Psoas muscle (tissue), 8 donors: ENCODE data around the gene MYOT. TPM values are rescaled to one million over a fixed set of nuclear protein-coding genes. Genes with fewer than 3 reads are reported as not detected.
"Not testable (repeated sequence)": the region's sequence is repeated elsewhere in the genome, so short reads cannot be mapped to it uniquely, and the experiment has no call there.

Experiments used
- ATAC-seq, 4 donors: fragments of 200-7000 bp; cut with Tn5 transposase; one replicate each; pipeline ENCODE4 v1.9.1; 2020; ENCODE audit warnings: moderate library complexity in 3 of 4, mild to moderate bottlenecking in 2 of 4
- DNase-seq, 2 donors: peaks; one replicate each; pipeline ENCODE4 v3.0.0-alpha.2; 2020
- H3K27ac ChIP-seq: fragments of 200-600 bp; one replicate; pipeline ENCODE4 v1.8.0; 2022
- H3K27me3 ChIP-seq, 3 donors: fragments of 200-600 bp in 1 of 3; one replicate each; pipeline versions ENCODE4 v1.6.1 to v1.8.0; 2013 to 2022; ENCODE audit warnings: low read length in 2 of 3, mild to moderate bottlenecking in 2 of 3, moderate library complexity in 1 of 3; ENCODE audit not compliant: insufficient read depth in 3 of 3
- H3K36me3 ChIP-seq, 2 donors: fragments of 200-600 bp in 1 of 2; one replicate each; pipeline versions ENCODE4 v1.6.1 to v1.8.0; 2013 to 2022; ENCODE audit warnings: low read depth in 1 of 2, mild to moderate bottlenecking in 1 of 2, moderate library complexity in 1 of 2; ENCODE audit not compliant: insufficient read depth in 1 of 2
- H3K4me1 ChIP-seq: fragments of 200-600 bp; one replicate; pipeline ENCODE4 v1.8.0; 2022
- H3K4me3 ChIP-seq: fragments of 200-600 bp; one replicate; pipeline ENCODE4 v1.8.0; 2022; ENCODE audit warnings: mild to moderate bottlenecking
- H3K9me3 ChIP-seq: fragments of 200-600 bp; one replicate; pipeline ENCODE4 v1.8.0; 2022
- WGBS, 3 donors: extraction: QIAGEN DNeasy Blood & Tissue Kit; methylation state at CpG; one replicate each; pipeline versions ENCODE4 v1.1.6 to v1.1.7; 2013; 5-methylcytosine and 5-hydroxymethylcytosine counted together
- intact Hi-C, 2 donors: fragments of 100-400 bp; cut with DNase I; formaldehyde crosslinking; loops; one replicate each; pipeline versions ENCODE4 v1.11.0 to v1.14.2; 2022
- polyA plus RNA-seq, 3 donors: library from polyadenylated mRNA; stranded (reverse); fragments of 200-250 nt; gene quantifications; one replicate each; pipeline ENCODE4 v1.2.3, GENCODE V29; 2013
- total RNA-seq, 4 donors: library from RNA; stranded (reverse); fragmentation: NEBNext Ultra II Directional in 2 of 4; extraction: Animal tissue kit (Norgen Biotek cat#: 25700) in 2 of 4; gene quantifications; one replicate each; pipeline versions ENCODE4 v1.2.1 to v1.2.4, GENCODE V29; 2021 to 2023
- TF ChIP-seq, protein P1 (sequence below): fragments of 200-600 bp; IDR thresholded peaks from one replicate; pipeline ENCODE4 v1.8.0; 2022; ENCODE audit warnings: antibody characterized with exemption
- donor health status: healthy with polysubstance abuse.
- donor health status: DM: no; HTN: no; CAD: no; lungs with moderate emphysema.
- donor health status: Bipolar disorder and iron deficiency.
- donor health status: healthy.
- donor health status: DM: yes; HTN: yes; CAD: no.
- donor health status: DM: no; HTN: no; CAD: no.
- donor health status: DM: no; HTN: no; CAD: no.
- donor health status: DM: yes; HTN: yes; CAD: no.

The MYOT gene
- total and polyA plus RNA-seq, 7 donors, result 94.2 to 1,288 (median 775) TPM

DNA sequence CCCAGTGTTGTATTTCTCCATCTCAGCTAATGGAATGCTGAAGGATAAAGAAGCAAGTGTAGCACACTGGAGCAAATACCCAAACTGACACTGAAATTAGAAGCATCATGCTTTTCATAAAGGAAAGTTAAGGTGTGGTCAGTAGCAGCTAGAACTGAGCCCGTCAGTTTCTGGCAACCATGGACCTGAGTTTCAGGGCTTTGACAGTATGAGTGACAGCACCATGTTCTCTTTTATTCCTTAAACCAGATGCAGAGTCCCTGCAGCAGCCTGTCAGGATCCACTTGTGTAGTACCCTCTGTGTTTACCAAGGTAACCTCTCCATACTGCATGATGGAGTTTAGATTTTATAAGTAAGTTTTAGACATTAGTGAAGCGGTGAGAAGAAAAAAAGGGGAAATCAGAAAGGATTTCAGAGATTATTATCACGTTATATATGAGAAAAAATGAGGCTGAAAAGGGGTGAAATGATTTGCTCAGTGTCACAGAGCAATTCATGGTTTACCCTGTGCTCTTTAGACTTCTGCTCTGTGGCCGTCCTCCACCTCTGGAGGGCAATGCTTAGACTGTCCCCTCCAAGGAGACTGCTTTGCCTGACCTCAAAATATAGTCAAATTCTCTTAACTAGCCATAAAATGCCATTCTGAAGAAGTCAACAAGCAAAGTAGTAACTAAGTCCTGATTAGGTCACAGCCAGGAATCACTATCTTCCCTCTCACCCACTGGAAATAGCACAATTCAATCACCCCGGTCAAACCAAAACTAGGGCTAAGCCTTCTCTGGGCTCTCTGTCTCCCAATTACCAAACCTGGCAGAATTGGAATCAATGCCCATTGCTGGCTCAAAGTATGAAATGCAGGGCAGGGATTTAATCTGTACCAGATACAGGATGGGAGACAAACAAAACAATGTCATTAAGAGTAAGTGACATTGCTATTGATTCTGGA is 10.5 kb upstream of the MYOT start:
- no peaks in the 10 kb centered on the region for H3K9me3 ChIP-seq
- H3K36me3 ChIP-seq, result no peaks in the 10 kb centered on the region
- WGBS, 3 donors, result 27 to 42% (median 32%) methylated on average over 5 of the region's 5 CpGs
- DNase-seq, result peak in 1 of 2 donors; percentile 54
- peaks cover 40% of the 10 kb centered on the region for H3K4me1 ChIP-seq
- TF ChIP-seq, protein P1, sequence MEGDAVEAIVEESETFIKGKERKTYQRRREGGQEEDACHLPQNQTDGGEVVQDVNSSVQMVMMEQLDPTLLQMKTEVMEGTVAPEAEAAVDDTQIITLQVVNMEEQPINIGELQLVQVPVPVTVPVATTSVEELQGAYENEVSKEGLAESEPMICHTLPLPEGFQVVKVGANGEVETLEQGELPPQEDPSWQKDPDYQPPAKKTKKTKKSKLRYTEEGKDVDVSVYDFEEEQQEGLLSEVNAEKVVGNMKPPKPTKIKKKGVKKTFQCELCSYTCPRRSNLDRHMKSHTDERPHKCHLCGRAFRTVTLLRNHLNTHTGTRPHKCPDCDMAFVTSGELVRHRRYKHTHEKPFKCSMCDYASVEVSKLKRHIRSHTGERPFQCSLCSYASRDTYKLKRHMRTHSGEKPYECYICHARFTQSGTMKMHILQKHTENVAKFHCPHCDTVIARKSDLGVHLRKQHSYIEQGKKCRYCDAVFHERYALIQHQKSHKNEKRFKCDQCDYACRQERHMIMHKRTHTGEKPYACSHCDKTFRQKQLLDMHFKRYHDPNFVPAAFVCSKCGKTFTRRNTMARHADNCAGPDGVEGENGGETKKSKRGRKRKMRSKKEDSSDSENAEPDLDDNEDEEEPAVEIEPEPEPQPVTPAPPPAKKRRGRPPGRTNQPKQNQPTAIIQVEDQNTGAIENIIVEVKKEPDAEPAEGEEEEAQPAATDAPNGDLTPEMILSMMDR, result no peak
- no peaks in the 10 kb centered on the region for H3K27me3 ChIP-seq
- H3K27ac ChIP-seq, result peak overlapping the region; percentile 84
- H3K4me3 ChIP-seq, result peak overlapping the region; percentile 58
- intact Hi-C loops, result no loop called here
- ATAC-seq, result peak; percentile 73 to 80 (median 78)

DNA sequence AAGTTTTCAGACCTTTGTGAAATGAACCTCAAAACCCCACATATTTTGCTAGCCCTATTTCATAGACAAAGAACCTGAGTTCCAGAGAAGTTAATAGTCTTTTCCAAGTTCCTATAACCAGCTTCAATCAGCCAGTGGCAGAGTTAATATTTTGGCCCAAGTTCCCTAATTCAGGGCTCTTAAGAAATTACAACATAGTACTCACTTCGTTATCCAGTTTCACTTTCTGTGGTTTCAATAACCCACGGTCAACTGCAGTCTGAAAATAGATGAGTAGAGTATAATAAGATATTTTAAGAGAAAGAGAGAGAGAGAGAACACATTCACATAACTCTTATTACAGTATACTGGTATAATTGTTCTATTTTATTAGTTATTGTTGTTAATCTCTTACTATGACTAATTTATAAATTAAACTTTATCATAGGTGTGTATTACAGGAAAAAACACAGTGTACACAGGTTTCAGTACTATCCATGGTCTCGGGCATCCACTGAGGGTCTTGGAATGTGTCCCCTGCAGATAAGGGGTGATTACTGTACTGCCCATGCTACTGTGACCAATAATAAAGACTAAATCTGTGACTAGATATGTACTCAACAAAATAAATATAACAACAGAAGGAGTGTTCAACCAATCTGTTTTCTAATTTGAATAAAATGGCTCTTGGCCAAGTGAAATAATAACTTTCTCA is 9.3 kb upstream of the MYOT start:
- TF ChIP-seq, protein P1, result no peak
- DNase-seq, result no peak
- H3K36me3 ChIP-seq, result no peaks in the 10 kb centered on the region
- H3K4me3 ChIP-seq, result peak overlapping the region; percentile 58
- WGBS, 3 donors, result 7 to 18% (median 13%) methylated on average over 3 of the region's 3 CpGs
- intact Hi-C loops, result no loop called here
- no peaks in the 10 kb centered on the region for H3K27me3 ChIP-seq
- ATAC-seq, result peak; percentile 81 to 87 (median 84)
- no peaks in the 10 kb centered on the region for H3K9me3 ChIP-seq
- H3K4me1 ChIP-seq, result peaks cover 40% of the 10 kb centered on the region
- peak overlapping the region; percentile 84 for H3K27ac ChIP-seq

DNA sequence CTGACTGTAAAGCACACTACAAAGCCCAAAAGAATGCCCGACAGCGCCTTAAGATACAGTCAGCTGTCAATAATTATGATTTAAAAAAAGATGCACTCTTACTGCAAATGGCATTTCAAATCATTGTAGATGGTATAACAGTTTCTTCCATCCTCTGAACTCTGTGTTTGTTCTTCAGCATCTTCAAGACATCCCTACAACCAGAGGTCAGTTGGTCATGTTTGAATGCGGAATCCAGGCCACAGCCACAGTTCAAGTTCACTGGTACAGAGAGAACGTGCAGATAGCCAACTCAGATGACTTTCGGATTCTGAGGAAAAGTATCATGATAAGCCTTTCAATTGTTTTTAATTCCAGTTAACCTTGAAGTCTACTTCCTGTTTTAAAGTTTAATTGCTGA is 8.7 kb upstream of the MYOT start:
- WGBS, 3 donors, result 23 to 41% (median 26%) methylated on average over 5 of the region's 5 CpGs
- Histone ChIP-seq H3K4me3 (peak overlapping the region; percentile 58), H3K9me3 (no peaks in the 10 kb centered on the region), H3K27me3 (no peaks in the 10 kb centered on the region), H3K4me1 (peaks cover 40% of the 10 kb centered on the region), H3K36me3 (no peaks in the 10 kb centered on the region), H3K27ac (peak overlapping the region; percentile 84)
- DNase-seq (no peak), ATAC-seq (peak in 3 of 4 donors; percentile 36 to 47 (median 41))
- intact Hi-C loops, result no loop called here
- TF ChIP-seq, protein P1, result no peak

DNA sequence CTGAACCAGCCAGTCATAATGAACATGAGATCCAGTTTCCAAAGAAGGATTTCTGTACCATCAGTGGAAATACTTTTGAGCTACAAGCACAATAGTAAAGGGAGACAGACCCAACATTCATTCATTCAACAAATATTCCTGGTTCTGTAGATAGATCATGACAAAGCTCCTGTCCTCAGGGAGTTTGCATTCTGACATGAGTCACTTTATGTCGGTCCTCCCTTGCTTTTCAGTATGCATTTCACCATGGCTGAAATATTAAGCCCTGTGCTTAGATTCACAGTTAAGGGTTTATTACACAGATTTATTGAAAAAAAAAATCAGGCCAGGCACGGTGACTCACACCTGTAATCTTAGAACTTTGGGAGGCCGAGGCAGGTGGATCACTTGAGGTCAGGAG is 5.4 kb upstream of the MYOT start:
- peak overlapping the region; percentile 23 for H3K27ac ChIP-seq
- H3K27me3 ChIP-seq, result no peaks in the 10 kb centered on the region
- ATAC-seq (peak; percentile 20 to 73 (median 54)), DNase-seq (no peak)
- peaks cover 44% of the 10 kb centered on the region for H3K4me1 ChIP-seq
- H3K4me3 ChIP-seq, result no peak overlapping the region
- 27 to 38% (median 29%) methylated on average over 3 of the region's 3 CpGs for WGBS, 3 donors
- no peaks in the 10 kb centered on the region for H3K9me3 ChIP-seq
- no peaks in the 10 kb centered on the region for H3K36me3 ChIP-seq
- TF ChIP-seq, protein P1, result no peak
- intact Hi-C loops, result no loop called here

DNA sequence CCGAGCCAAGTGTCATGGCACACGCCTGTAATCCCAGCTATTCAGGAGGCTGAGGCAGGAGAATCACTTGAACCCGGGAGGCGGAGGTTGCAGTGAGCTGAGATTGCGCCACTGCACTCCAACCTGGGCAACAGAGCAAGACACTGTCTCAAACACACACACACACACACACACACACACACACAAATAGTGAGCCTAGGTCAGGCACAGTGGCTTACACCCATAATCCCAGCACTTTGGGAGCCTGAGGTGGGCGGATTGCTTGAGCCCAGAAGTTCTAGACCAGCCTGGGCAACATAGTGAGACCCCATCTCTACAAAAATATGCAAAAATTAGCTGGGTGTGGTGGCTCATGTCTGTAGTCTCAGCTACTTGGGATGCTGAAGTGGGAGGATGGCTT is 4.0 kb upstream of the MYOT start:
- H3K9me3 ChIP-seq, DNase-seq, H3K4me3 ChIP-seq, H3K27me3 ChIP-seq, H3K36me3 ChIP-seq, ATAC-seq, intact Hi-C loops: not testable (repeated sequence)
- Histone ChIP-seq H3K4me1 (peaks cover 34% of the 10 kb centered on the region), H3K27ac (peak overlapping the region; percentile 23)
- WGBS, 3 donors, result 94 to 96% (median 96%) methylated on average over 5 to 6 of the region's 6 CpGs
